K562 (cell line): ENCODE data around the gene ZNF593OS. TPM values are rescaled to one million over a fixed set of nuclear protein-coding genes. Genes with fewer than 3 reads are reported as not detected.
A peak's percentile ranks its signal among the peaks of the same experiment; 100 is the strongest.

Experiments
- ARNT ChIP-seq, 2 experiments: fragments of 450-650 bp; IDR thresholded peaks; 2 replicates each; pipeline ENCODE4 v1.6.1; 2016; ENCODE audit warnings: mild to moderate bottlenecking in 1 of 2
- BCL6 ChIP-seq: fragments of 250-450 bp; sonication (Bioruptor Pico); IDR thresholded peaks from 2 replicates; pipeline ENCODE4 v1.4.0; 2020
- CEBPG ChIP-seq, 3 experiments: fragments of 200-800 bp in 1 of 3; sonication (Bioruptor generic) in 1 of 3; sonication (generic) in 1 of 3; formaldehyde crosslinking in 1 of 3; IDR thresholded peaks in 2 of 3; conservative IDR thresholded peaks in 1 of 3; 2 replicates each; pipeline versions ENCODE4 v1.6.1 to v1.8.0; 2016 to 2022; ENCODE audit warnings: missing compliant biosample characterization in 2 of 3, missing genetic modification characterization in 2 of 3, mild to moderate bottlenecking in 1 of 3, missing genetic modification reagents in 1 of 3
- CREB1 ChIP-seq, 2 experiments: sonication (generic) in 1 of 2; formaldehyde crosslinking in 1 of 2; IDR thresholded peaks; 2 replicates each; pipeline versions ENCODE4 v1.6.1 to v1.8.0; 2012 to 2022; ENCODE audit warnings: inconsistent platforms in 1 of 2, mild to moderate bottlenecking in 1 of 2, missing genetic modification reagents in 1 of 2, moderate library complexity in 1 of 2
- HIVEP1 ChIP-seq: fragments of 250-450 bp; sonication (Bioruptor Pico); IDR thresholded peaks from 2 replicates; pipeline ENCODE4 v1.4.0; 2020; ENCODE audit warnings: mild to moderate bottlenecking
- MCM7 ChIP-seq, 2 experiments: fragments of 450-650 bp; IDR thresholded peaks; 2 replicates each; pipeline ENCODE4 v1.6.1; 2016 to 2018
- NELFE ChIP-seq: IDR thresholded peaks from 2 replicates; pipeline ENCODE4 v1.6.1; 2011; ENCODE audit warnings: mild to moderate bottlenecking; ENCODE audit not compliant: insufficient read depth, insufficient read length
- NRF1 ChIP-seq, 2 experiments: fragments of 450-650 bp; IDR thresholded peaks in 1 of 2; conservative IDR thresholded peaks in 1 of 2; 2 replicates each; pipeline ENCODE4 v1.6.1; 2014; ENCODE audit warnings: mild to moderate bottlenecking in 2 of 2
- PML ChIP-seq: IDR thresholded peaks from 2 replicates; pipeline ENCODE4 v1.6.1; 2012; ENCODE audit warnings: low read length, inconsistent platforms
- PTRF ChIP-seq: fragments of 450-650 bp; IDR thresholded peaks from 2 replicates; pipeline ENCODE4 v1.6.1; 2016; ENCODE audit warnings: mild to moderate bottlenecking, missing genetic modification characterization, missing compliant biosample characterization
- RAD21 ChIP-seq, 2 experiments: fragments of 250-450 bp in 1 of 2; fragments of 450-650 bp in 1 of 2; sonication (Bioruptor Pico) in 1 of 2; formaldehyde crosslinking in 1 of 2; IDR thresholded peaks in 1 of 2; conservative IDR thresholded peaks in 1 of 2; 2 replicates each; pipeline versions ENCODE4 v1.4.0 to v1.8.0; 2020 to 2022; ENCODE audit warnings: mild to moderate bottlenecking in 2 of 2, moderate library complexity in 1 of 2
- RBFOX2 ChIP-seq: fragments of 200-400 bp; formaldehyde crosslinking; IDR thresholded peaks from 2 replicates; pipeline ENCODE4 v1.6.1; 2017; ENCODE audit warnings: low read depth, mild to moderate bottlenecking, low read length, moderate library complexity
- RFX7 ChIP-seq: fragments of 250-450 bp; sonication (Bioruptor Pico); IDR thresholded peaks from 2 replicates; pipeline ENCODE4 v1.5.1; 2021; ENCODE audit warnings: mild to moderate bottlenecking
- STAG1 ChIP-seq: sonication (generic); formaldehyde crosslinking; IDR thresholded peaks from 2 replicates; pipeline ENCODE4 v1.5.0; 2020; ENCODE audit warnings: missing genetic modification reagents, borderline replicate concordance
- ZNF263 ChIP-seq: sonication (generic); formaldehyde crosslinking; IDR thresholded peaks from 2 replicates; pipeline ENCODE4 v1.8.0; 2022; ENCODE audit warnings: mild to moderate bottlenecking, missing genetic modification reagents, borderline replicate concordance
- ZNF717 ChIP-seq: fragments of 250-450 bp; sonication (Bioruptor Pico); IDR thresholded peaks from 2 replicates; pipeline ENCODE4 v1.5.0; 2021
- polyA plus RNA-seq, 8 experiments: library from polyadenylated mRNA; depleted of rRNA in 4 of 8; stranded (reverse) in 5 of 8; unstranded in 3 of 8; fragments of >200 nt; fragmentation: Nextera tagmentation in 2 of 8; fragmentation: Illumina TruSeq in 1 of 8; extraction: Ambion mirVana in 2 of 8; extraction: Trizol in 1 of 8; gene quantifications; 2 replicates each; pipeline versions ENCODE4 v1.2.1 to v1.2.3, GENCODE V29; 2011 to 2014; ENCODE audit warnings: inconsistent platforms in 1 of 8, missing spikeins in 1 of 8
- total RNA-seq, 7 experiments: library from RNA; depleted of rRNA in 6 of 7; stranded (reverse); fragments of >200 nt in 6 of 7; fragmentation: Illumina TruSeq in 2 of 7; extraction: Trizol in 2 of 7; gene quantifications; 2 replicates each; pipeline versions ENCODE4 v1.2.1 to v1.2.3, GENCODE V29; 2011 to 2021; ENCODE audit warnings: low replicate concordance in 1 of 7
- TF ChIP-seq, protein P1 (sequence below), 2 experiments: IDR thresholded peaks; 2 replicates each; pipeline ENCODE4 v1.6.1; 2011; ENCODE audit warnings: borderline replicate concordance in 1 of 2, control low read depth in 1 of 2, low read depth in 1 of 2, low read length in 1 of 2, mild to moderate bottlenecking in 1 of 2, mixed read lengths in 1 of 2, moderate library complexity in 1 of 2; ENCODE audit not compliant: insufficient read depth in 1 of 2, insufficient read length in 1 of 2, poor library complexity in 1 of 2, severe bottlenecking in 1 of 2; ENCODE audit errors: extremely low read depth in 1 of 2
- TF ChIP-seq, protein P2 (sequence below): fragments of 450-650 bp; formaldehyde crosslinking; IDR thresholded peaks from 2 replicates; pipeline ENCODE4 v1.4.0; 2020; ENCODE audit warnings: mild to moderate bottlenecking, mixed read lengths
- TF ChIP-seq, protein P3 (sequence below), 2 experiments: fragments of 450-650 bp; IDR thresholded peaks; 2 replicates each; pipeline ENCODE4 v1.6.1; 2016
- TF ChIP-seq, protein P4 (sequence below): fragments of 250-450 bp; sonication (Bioruptor Pico); IDR thresholded peaks from 2 replicates; pipeline ENCODE4 v1.5.0; 2021

Gene ZNF593OS
- total and polyA plus RNA-seq, 9 of the 15 experiments (the other 6 are each of a cell fraction or from before 2014, with no cell fraction given): 0.24 to 0.27 TPM; not detected in 7

DNA sequence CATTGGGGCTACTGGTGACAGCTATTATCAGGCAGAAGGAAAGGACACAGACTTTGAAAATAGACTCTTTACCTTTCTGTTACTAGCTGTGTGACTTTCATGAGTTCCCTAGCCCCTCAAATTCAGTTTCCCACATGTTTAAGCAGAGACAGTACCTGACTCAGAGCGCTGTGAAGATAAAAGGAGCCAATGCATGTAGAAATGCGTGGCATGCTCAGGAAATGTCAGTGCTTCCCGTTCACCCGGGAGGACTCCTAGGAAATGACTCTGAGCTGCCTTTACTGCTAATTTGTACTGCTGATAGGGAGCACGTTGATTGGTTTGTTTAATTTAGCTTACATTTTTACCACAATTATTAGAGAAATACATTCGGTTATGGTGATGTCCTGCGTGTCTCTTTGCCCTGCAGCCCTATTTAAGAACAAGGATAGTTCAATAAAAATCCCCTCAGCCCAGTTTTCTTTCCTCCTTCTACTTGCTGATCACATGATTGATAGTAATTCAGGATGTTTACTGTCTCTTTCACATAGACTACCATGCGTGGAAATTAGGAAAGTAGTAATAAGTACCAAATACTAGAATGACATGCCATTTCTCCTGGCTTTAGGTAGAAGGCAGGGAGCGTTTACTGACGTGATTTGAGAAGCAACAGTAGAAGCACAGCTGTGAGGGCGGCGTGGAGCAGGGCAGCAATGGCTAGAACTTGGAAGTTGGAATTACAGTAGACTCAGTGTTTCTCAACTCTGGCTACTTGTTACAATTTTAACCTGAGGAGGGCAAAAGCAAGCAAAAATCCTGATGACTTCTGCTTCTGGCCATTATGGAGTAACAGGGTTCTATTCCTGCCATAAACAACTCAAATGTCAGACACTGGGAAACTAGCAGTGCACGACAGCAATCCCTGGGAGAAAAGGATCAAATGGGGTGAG lies 44.1 kb downstream of the ZNF593OS start (continued):
- TF ChIP-seq, protein P1, sequence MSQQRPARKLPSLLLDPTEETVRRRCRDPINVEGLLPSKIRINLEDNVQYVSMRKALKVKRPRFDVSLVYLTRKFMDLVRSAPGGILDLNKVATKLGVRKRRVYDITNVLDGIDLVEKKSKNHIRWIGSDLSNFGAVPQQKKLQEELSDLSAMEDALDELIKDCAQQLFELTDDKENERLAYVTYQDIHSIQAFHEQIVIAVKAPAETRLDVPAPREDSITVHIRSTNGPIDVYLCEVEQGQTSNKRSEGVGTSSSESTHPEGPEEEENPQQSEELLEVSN (IDR thresholded peaks at IDR 0.05; ENCODE audit: borderline replicate concordance in 1 of 2, extremely low read depth in 1 of 2, insufficient read depth in 1 of 2, insufficient read length in 1 of 2, low read depth in 1 of 2, low read length in 1 of 2, poor library complexity in 1 of 2, severe bottlenecking in 1 of 2): peak in 1 of 2 experiments; percentile 53
- TF ChIP-seq RBFOX2: peak; percentile 7; the same call in 1 of the 2 replicates
- TF ChIP-seq CEBPG (CRISPR knock-in tag; IDR thresholded peaks at IDR 0.05): no peak
- TF ChIP-seq CEBPG (tag; conservative IDR thresholded peaks at IDR 0.05 in 1 of 2, IDR thresholded peaks at IDR 0.05 in 1 of 2): 0 out of 4 replicates have a peak, but pooled peaks of 1 of the 2 experiments have one; percentile 7
- TF ChIP-seq, protein P2, sequence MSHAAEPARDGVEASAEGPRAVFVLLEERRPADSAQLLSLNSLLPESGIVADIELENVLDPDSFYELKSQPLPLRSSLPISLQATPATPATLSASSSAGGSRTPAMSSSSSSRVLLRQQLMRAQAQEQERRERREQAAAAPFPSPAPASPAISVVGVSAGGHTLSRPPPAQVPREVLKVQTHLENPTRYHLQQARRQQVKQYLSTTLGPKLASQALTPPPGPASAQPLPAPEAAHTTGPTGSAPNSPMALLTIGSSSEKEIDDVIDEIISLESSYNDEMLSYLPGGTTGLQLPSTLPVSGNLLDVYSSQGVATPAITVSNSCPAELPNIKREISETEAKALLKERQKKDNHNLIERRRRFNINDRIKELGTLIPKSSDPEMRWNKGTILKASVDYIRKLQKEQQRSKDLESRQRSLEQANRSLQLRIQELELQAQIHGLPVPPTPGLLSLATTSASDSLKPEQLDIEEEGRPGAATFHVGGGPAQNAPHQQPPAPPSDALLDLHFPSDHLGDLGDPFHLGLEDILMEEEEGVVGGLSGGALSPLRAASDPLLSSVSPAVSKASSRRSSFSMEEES: peak; percentile 89
- no peak for TF ChIP-seq RAD21 (CRISPR knock-in tag; conservative IDR thresholded peaks at IDR 0.05 in 1 of 2, IDR thresholded peaks at IDR 0.05 in 1 of 2)
- TF ChIP-seq, protein P3, sequence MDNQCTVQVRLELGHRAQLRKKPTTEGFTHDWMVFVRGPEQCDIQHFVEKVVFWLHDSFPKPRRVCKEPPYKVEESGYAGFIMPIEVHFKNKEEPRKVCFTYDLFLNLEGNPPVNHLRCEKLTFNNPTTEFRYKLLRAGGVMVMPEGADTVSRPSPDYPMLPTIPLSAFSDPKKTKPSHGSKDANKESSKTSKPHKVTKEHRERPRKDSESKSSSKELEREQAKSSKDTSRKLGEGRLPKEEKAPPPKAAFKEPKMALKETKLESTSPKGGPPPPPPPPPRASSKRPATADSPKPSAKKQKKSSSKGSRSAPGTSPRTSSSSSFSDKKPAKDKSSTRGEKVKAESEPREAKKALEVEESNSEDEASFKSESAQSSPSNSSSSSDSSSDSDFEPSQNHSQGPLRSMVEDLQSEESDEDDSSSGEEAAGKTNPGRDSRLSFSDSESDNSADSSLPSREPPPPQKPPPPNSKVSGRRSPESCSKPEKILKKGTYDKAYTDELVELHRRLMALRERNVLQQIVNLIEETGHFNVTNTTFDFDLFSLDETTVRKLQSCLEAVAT (IDR thresholded peaks at IDR 0.05): peak in 1 of 2 experiments; percentile 63; a peak in 3 of 4 replicates
- TF ChIP-seq MCM7 (IDR thresholded peaks at IDR 0.05): no peak
- no peak for TF ChIP-seq NELFE
- TF ChIP-seq CREB1 (IDR thresholded peaks at IDR 0.05): no peak
- 0 out of 2 replicates have a peak, but pooled peaks have one; percentile 29 for TF ChIP-seq CREB1 (CRISPR knock-in tag; IDR thresholded peaks at IDR 0.05)
- no peak for TF ChIP-seq STAG1 (CRISPR knock-in tag)
- TF ChIP-seq PML: 0 out of 2 replicates have a peak, but pooled peaks have one; percentile 13
- TF ChIP-seq RFX7 (CRISPR knock-in tag): peak; percentile 50; the same call in 1 of the 2 replicates
- peak; percentile 90 for TF ChIP-seq ZNF263 (CRISPR knock-in tag)
- TF ChIP-seq, protein P4, sequence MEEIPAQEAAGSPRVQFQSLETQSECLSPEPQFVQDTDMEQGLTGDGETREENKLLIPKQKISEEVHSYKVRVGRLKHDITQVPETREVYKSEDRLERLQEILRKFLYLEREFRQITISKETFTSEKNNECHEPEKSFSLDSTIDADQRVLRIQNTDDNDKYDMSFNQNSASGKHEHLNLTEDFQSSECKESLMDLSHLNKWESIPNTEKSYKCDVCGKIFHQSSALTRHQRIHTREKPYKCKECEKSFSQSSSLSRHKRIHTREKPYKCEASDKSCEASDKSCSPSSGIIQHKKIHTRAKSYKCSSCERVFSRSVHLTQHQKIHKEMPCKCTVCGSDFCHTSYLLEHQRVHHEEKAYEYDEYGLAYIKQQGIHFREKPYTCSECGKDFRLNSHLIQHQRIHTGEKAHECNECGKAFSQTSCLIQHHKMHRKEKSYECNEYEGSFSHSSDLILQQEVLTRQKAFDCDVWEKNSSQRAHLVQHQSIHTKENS: 0 out of 2 replicates have a peak, but pooled peaks have one; percentile 35
- TF ChIP-seq NRF1 (conservative IDR thresholded peaks at IDR 0.05 in 1 of 2, IDR thresholded peaks at IDR 0.05 in 1 of 2): peak in 1 of 2 experiments; percentile 26; a peak in 1 of 4 replicates
- TF ChIP-seq ARNT (IDR thresholded peaks at IDR 0.05): peak in 1 of 2 experiments; percentile 53; a peak in 2 of 4 replicates
- peak; percentile 78 for TF ChIP-seq HIVEP1
- TF ChIP-seq ZNF717 (CRISPR knock-in tag): 0 out of 2 replicates have a peak, but pooled peaks have one; percentile 15
- TF ChIP-seq PTRF: 0 out of 2 replicates have a peak, but pooled peaks have one; percentile 4
- peak; percentile 40; the same call in 1 of the 2 replicates for TF ChIP-seq BCL6 (CRISPR knock-in tag)
